B cell (primary cell): ENCODE measurements around the gene UPF1. TPM values are rescaled to one million over a fixed set of nuclear protein-coding genes. Genes with fewer than 3 reads are reported as not detected.

Experiments
- ATAC-seq: fragments of 200-7000 bp; cut with Tn5 transposase; one replicate; pipeline ENCODE4 v1.10.0; 2021; ENCODE audit warnings: low read depth, mild to moderate bottlenecking, moderate number of reproducible peaks, moderate library complexity
- CTCF ChIA-PET: fragments of 350-600 bp; sonication (Branson Sonifier 250); formaldehyde crosslinking; loops from one replicate; lab custom pipeline; 2021; ENCODE audit warnings: antibody characterized with exemption, inconsistent platforms; lab: Charles Lee
- POLR2A ChIA-PET: fragments of 350-600 bp; sonication (Branson Sonifier 250); formaldehyde crosslinking; loops from one replicate; lab custom pipeline; 2021; ENCODE audit warnings: antibody characterized with exemption; lab: Charles Lee
- DNase-seq: peaks from one replicate; pipeline ENCODE4 v3.0.0; 2013
- H2AFZ ChIP-seq: 2 replicates; pipeline ENCODE4 v1.6.1; 2012; ENCODE audit warnings: mild to moderate bottlenecking, low read depth, low read length; ENCODE audit not compliant: insufficient read depth, poor library complexity, severe bottlenecking
- H3K27ac ChIP-seq, 2 donors: 1 replicate in 1 of 2; 2 replicates in 1 of 2; pipeline ENCODE4 v1.5.1; 2012 to 2013; ENCODE audit warnings: low read length in 2 of 2, mild to moderate bottlenecking in 2 of 2, moderate library complexity in 1 of 2
- H3K27me3 ChIP-seq, 4 experiments: fragments of 200-600 bp in 1 of 4; sonication (generic) in 1 of 4; replicated peaks in 1 of 4; 1 replicate in 2 of 4; 2 replicates in 2 of 4; pipeline versions ENCODE4 v1.6.1 to v1.7.0; 2013 to 2016; ENCODE audit warnings: low read length in 3 of 4, mild to moderate bottlenecking in 2 of 4, mixed read lengths in 1 of 4, moderate library complexity in 1 of 4; ENCODE audit not compliant: insufficient read depth in 4 of 4, control insufficient read depth in 3 of 4; ENCODE audit errors: control extremely low read depth in 1 of 4
- H3K36me3 ChIP-seq, 2 experiments: replicated peaks in 1 of 2; 1 replicate in 1 of 2; 2 replicates in 1 of 2; pipeline versions ENCODE4 v1.6.1 to v1.7.1; 2013; ENCODE audit warnings: low read length in 1 of 2; ENCODE audit not compliant: insufficient read depth in 2 of 2, control insufficient read depth in 1 of 2; ENCODE audit errors: control extremely low read depth in 1 of 2, extremely low read depth in 1 of 2
- H3K4me1 ChIP-seq, 2 donors: fragments of 200-600 bp in 1 of 2; sonication (generic) in 1 of 2; 1 replicate in 1 of 2; 2 replicates in 1 of 2; pipeline versions ENCODE4 v1.5.1 to v1.6.1; 2013 to 2017; ENCODE audit warnings: low read length in 2 of 2; ENCODE audit not compliant: control insufficient read depth in 2 of 2, insufficient read depth in 2 of 2
- H3K4me2 ChIP-seq: replicated peaks from 2 replicates; pipeline ENCODE3; 2012; ENCODE audit warnings: mild to moderate bottlenecking, low read depth, low read length; ENCODE audit not compliant: poor library complexity, severe bottlenecking
- H3K4me3 ChIP-seq, 5 experiments: fragments of 200-600 bp in 1 of 5; sonication (generic) in 1 of 5; 1 replicate in 3 of 5; 2 replicates in 2 of 5; pipeline versions ENCODE4 v1.5.1 to v1.7.0; 2011 to 2016; ENCODE audit warnings: low read length in 4 of 5, mild to moderate bottlenecking in 4 of 5, low read depth in 2 of 5, control low read depth in 1 of 5, moderate library complexity in 1 of 5; ENCODE audit not compliant: insufficient read depth in 1 of 5; ENCODE audit errors: control extremely low read depth in 1 of 5, extremely low read depth in 1 of 5
- H3K79me2 ChIP-seq: fragments of 200-600 bp; sonication (generic); one replicate; pipeline ENCODE4 v1.6.0; 2016; ENCODE audit warnings: low read length; ENCODE audit not compliant: control insufficient read depth, insufficient read depth
- H3K9ac ChIP-seq: fragments of 200-600 bp; sonication (generic); 2 replicates; pipeline ENCODE4 v1.6.1; 2017; ENCODE audit warnings: mild to moderate bottlenecking, low read length, moderate library complexity
- H3K9me3 ChIP-seq, 3 donors: one replicate each; pipeline versions ENCODE4 v1.6.1 to v1.7.1; 2013; ENCODE audit warnings: low read length in 2 of 3; ENCODE audit not compliant: control insufficient read depth in 2 of 3, insufficient read depth in 1 of 3; ENCODE audit errors: control extremely low read depth in 1 of 3
- H4K20me1 ChIP-seq: 2 replicates; pipeline ENCODE4 v1.6.0; 2012; ENCODE audit warnings: mild to moderate bottlenecking, low read length; ENCODE audit not compliant: insufficient read depth, control insufficient read depth, poor library complexity, severe bottlenecking
- H3K27ac Mint-ChIP-seq: one replicate; pipeline ENCODE4 v1.8.0; 2021; ENCODE audit warnings: mixed read lengths
- H3K27me3 Mint-ChIP-seq: one replicate; pipeline ENCODE4 v1.8.0; 2021; ENCODE audit warnings: mixed read lengths
- H3K4me1 Mint-ChIP-seq: one replicate; pipeline ENCODE4 v1.8.0; 2021; ENCODE audit warnings: mixed read lengths
- H3K4me3 Mint-ChIP-seq: one replicate; pipeline ENCODE4 v1.8.0; 2021; ENCODE audit warnings: mixed read lengths
- H3K9me3 Mint-ChIP-seq: one replicate; pipeline ENCODE4 v1.8.0; 2022; ENCODE audit warnings: mixed read lengths; ENCODE audit not compliant: insufficient read depth
- EZH2 ChIP-seq: IDR thresholded peaks from 2 replicates; pipeline ENCODE4 v1.6.1; 2012; ENCODE audit warnings: borderline replicate concordance, low read depth, mild to moderate bottlenecking, moderate library complexity, low read length; ENCODE audit not compliant: insufficient read depth, poor library complexity, severe bottlenecking
- WGBS: methylation state at CpG from one replicate; pipeline ENCODE4 v1.1.5; 2013; ENCODE audit warnings: missing lambda C conversion rate; ENCODE audit not compliant: insufficient coverage; 5-methylcytosine and 5-hydroxymethylcytosine counted together
- intact Hi-C: fragments of 100-400 bp; cut with micrococcal nuclease; formaldehyde crosslinking; loops from one replicate; pipeline ENCODE4 v1.10.0; 2022
- polyA plus RNA-seq: library from polyadenylated mRNA; depleted of rRNA; stranded (reverse); fragments of >200 nt; gene quantifications from 2 replicates; pipeline ENCODE4 v1.2.3, GENCODE V29; 2012
- total RNA-seq, 2 donors: library from RNA; stranded (reverse); fragments of 120-200 nt in 1 of 2; gene quantifications; 1 replicate in 1 of 2; 2 replicates in 1 of 2; pipeline versions ENCODE4 v1.2.3 to v1.2.4, GENCODE V29; 2013 to 2022
- TF ChIP-seq, protein P1 (sequence below): fragments of 200-600 bp; IDR thresholded peaks from one replicate; pipeline ENCODE4 v1.8.0; 2022; ENCODE audit warnings: antibody characterized with exemption, mild to moderate bottlenecking

The UPF1 gene
- total and polyA plus RNA-seq, 2 donors (not counting 1 experiment from before 2014, with no cell fraction given): 51.9 to 98.6 TPM

DNA sequence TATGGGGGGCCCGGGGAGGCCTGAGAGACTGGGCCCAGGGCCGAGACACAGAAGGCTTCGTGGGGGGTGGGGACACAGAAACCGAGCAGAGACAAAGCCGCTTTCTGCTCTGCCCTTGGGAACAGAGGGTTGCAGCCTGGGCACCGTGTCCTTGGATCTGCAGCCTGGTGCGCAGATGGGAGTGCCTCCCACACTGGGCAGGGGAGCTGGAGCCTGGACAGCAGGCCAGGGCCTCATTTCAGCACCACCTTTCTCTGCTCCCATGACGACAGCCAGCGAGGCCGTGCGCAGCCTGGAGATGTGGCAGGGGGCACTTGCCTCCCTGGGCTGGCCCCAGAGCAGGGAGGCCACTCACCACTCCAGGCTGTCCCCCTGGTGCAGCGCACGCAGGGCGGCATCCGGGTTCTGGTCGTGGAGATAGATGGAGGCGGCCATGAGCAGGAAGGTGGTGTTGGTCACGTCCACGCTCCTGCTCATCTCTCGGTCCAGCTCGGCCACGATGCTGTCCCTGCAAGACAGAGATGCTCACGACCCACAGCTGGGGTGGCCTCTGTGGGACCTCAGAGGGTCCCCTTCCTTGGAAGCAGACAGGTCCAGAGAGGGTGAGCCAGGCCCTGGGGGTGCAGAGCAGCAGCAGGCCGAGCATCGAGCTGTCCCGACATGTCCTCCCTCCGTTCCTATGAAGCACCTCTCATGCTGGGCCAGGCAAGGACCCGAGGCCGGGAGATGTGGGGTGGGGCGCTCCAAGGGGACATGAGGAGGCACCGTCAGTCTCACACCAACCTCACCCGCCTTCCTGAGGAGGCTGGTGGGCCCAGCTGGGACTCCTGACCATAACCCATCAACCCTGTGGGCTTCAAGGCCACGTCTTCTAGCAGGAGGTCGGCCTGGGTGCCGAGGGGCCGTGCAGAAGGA lies 75.1 kb downstream of the UPF1 start:
- intact Hi-C loops: no loop called here
- no peaks in the 10 kb centered on the region for H3K4me1 ChIP-seq
- H3K27me3 Mint-ChIP-seq: no peaks in the 10 kb centered on the region
- H3K4me2 ChIP-seq: no peak overlapping the region
- TF ChIP-seq, protein P1, sequence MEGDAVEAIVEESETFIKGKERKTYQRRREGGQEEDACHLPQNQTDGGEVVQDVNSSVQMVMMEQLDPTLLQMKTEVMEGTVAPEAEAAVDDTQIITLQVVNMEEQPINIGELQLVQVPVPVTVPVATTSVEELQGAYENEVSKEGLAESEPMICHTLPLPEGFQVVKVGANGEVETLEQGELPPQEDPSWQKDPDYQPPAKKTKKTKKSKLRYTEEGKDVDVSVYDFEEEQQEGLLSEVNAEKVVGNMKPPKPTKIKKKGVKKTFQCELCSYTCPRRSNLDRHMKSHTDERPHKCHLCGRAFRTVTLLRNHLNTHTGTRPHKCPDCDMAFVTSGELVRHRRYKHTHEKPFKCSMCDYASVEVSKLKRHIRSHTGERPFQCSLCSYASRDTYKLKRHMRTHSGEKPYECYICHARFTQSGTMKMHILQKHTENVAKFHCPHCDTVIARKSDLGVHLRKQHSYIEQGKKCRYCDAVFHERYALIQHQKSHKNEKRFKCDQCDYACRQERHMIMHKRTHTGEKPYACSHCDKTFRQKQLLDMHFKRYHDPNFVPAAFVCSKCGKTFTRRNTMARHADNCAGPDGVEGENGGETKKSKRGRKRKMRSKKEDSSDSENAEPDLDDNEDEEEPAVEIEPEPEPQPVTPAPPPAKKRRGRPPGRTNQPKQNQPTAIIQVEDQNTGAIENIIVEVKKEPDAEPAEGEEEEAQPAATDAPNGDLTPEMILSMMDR: no peak
- TF ChIP-seq EZH2: no peak
- H3K27me3 ChIP-seq: no peaks in the 10 kb centered on the region
- DNase-seq: no peak
- H3K4me3 ChIP-seq: no peak overlapping the region
- no peak overlapping the region for H3K4me3 Mint-ChIP-seq
- H3K27ac ChIP-seq: no peak overlapping the region
- H3K4me1 Mint-ChIP-seq: no peaks in the 10 kb centered on the region
- WGBS: 98% methylated on average over 34 of the region's 36 CpGs
- H3K9ac ChIP-seq: no peak overlapping the region
- H3K9me3 ChIP-seq: peaks cover 0 to 2% (median 0%) of the 10 kb centered on the region in 3 donors
- H4K20me1 ChIP-seq: peaks cover 62% of the 10 kb centered on the region
- ChIA-PET CTCF (no interaction called here), POLR2A (no interaction called here)
- no peak for ATAC-seq
- H2AFZ ChIP-seq: no peak overlapping the region
- H3K79me2 ChIP-seq: peaks cover 27% of the 10 kb centered on the region
- H3K9me3 Mint-ChIP-seq: no peaks in the 10 kb centered on the region
- H3K36me3 ChIP-seq: peaks cover 0 to 68% of the 10 kb centered on the region in 2 experiments
- H3K27ac Mint-ChIP-seq: no peak overlapping the region

DNA sequence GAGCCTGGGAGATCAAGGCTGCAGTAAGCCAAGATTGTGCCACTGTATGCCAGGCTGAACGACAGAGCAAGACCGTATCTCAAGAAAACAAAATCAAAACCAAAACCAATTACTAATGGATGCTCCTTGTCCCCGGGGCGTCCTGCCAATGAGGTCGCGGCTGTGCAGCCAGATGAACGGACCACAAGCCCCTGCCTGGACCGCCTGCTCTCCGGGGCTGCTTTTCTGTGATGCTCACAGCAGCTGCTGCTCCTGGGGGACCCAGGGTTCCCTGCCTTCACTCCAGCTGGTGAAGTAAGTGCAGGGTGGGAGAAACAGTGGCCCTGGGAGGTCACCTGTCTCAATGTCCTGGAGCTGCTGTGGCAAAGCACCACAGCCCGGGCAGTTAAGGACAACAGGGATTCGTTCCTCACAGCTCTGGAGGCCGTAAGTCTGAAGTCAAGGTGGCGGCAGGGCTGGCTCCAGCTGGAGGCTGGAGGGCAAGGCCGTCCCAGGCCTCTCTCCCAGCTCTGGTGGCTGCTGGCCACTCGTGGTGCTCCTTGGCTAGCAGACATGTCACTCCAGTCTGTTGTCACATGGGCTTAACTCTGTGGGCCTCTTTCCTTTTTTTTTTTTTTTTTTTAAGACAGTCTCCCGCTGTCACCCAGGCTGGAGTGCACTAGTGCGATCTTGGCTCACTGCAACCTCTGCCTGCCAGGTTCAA lies 77.3 kb downstream of the UPF1 start:
- Histone ChIP-seq H3K4me3 (no peak overlapping the region), H4K20me1 (peaks cover 84% of the 10 kb centered on the region), H3K9me3 (peaks cover 0 to 2% (median 0%) of the 10 kb centered on the region in 3 donors), H3K9ac (no peak overlapping the region), H3K4me2 (no peak overlapping the region), H3K79me2 (peaks cover 46% of the 10 kb centered on the region), H3K27me3 (no peaks in the 10 kb centered on the region), H3K36me3 (peaks cover 0 to 74% of the 10 kb centered on the region in 2 experiments), H3K27ac (no peak overlapping the region), H2AFZ (no peak overlapping the region), H3K4me1 (no peaks in the 10 kb centered on the region)
- H3K9me3 Mint-ChIP-seq: no peaks in the 10 kb centered on the region
- ChIA-PET CTCF (no interaction called here), POLR2A (no interaction called here)
- no peak overlapping the region for H3K4me3 Mint-ChIP-seq
- no peaks in the 10 kb centered on the region for H3K27me3 Mint-ChIP-seq
- TF ChIP-seq, protein P1: no peak
- TF ChIP-seq EZH2: no peak
- 95% methylated on average over 15 of the region's 17 CpGs for WGBS
- H3K27ac Mint-ChIP-seq: no peak overlapping the region
- intact Hi-C loops: no loop called here
- H3K4me1 Mint-ChIP-seq: peaks cover 2% of the 10 kb centered on the region
- no peak for DNase-seq
- ATAC-seq: no peak
